Measurements from ENCODE around the gene UBR2.
"Not testable (repeated sequence)": the region's sequence is repeated elsewhere in the genome, so short reads cannot be mapped to it uniquely, and the experiment has no call there.

The UBR2 gene

DNA sequence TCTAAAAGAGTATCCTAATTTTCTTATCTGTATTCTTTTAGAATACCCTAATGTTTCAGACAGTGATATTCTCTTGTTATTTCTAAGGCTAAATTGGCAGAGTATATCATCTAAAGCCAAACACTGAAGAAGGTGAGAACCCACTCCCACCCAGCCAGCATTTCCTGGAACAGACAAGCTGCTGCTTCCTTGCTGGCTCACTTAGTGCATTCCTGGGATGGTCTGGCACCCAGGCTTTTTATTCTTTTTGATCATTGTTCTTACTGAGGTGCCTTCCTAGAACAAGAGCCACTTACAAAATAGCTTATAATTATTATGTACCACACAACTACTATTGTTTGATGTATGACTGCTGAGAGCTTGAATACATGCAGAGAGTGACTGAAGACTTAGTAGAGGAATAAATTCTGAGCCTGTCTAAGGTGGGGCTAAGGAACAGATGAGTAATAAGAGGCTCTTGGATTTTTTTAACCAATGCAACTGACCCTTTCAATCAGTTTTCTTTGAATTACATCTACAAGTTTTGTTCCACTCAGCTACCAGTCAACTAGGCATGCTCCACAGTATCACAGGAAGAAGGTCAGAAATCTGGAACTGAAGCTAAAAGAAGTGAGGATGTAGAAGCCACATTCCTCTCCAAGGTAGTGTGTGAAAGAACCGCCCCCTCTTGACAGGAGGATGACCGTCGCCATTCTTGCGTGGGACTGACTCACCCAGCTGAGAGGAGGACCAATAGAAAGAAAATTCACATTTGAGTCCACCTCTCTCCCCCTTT, 128.5 kb downstream of the UBR2 start:
- DNase-seq (ENCODE audit: low read depth), result peak; percentile 68

DNA sequence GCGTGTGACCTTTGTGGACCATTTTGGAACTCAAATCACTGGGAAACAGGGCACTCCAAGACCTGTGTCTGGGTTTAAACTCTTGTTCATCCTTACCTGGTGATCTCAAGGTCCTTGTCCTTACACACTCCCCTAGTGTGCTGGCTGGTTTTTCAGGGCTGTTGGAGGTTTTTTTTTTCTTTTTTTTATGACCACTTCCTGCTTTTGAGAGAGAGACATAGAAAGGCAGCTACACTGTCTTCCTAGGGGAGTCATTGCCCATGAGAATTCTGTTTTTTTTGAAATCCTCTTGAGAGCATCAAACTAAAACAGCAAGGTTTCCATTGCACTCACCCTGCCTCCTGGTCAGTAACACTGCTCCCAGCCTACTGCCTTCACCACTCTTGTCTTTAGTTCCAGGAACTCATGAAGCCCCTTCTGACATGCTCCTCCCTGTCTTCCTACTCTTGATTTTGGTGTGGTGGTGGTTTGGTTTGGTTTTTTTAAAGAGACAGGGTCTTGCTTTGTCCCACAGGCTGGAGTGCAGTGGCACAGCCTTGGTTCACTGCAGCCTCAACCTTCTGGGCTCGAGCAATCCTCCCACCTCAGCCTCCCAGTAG, 130.0 kb downstream of the UBR2 start:
- DNase-seq (ENCODE audit: low read depth), result no peak

DNA sequence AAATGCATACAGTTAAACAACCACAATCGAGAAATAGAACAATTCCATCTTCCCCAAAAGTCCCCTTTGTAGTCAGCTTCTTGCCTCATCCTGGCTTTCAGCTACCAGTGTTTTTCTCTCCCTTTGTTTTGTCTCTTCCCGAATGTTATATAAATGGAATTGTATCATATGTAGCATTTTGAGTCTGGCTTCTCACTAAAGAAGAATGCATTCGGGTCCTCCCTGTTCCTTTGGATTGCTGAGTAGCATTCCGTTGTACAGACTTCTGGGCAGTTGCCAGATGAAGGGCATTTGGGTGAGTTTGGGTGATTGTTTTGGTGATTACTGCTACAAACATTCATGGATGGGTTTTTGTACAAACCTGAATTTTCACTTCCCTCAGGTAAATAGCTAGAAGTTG, 130.8 kb downstream of the UBR2 start:
- DNase-seq (ENCODE audit: low read depth), result peak; percentile 63

DNA sequence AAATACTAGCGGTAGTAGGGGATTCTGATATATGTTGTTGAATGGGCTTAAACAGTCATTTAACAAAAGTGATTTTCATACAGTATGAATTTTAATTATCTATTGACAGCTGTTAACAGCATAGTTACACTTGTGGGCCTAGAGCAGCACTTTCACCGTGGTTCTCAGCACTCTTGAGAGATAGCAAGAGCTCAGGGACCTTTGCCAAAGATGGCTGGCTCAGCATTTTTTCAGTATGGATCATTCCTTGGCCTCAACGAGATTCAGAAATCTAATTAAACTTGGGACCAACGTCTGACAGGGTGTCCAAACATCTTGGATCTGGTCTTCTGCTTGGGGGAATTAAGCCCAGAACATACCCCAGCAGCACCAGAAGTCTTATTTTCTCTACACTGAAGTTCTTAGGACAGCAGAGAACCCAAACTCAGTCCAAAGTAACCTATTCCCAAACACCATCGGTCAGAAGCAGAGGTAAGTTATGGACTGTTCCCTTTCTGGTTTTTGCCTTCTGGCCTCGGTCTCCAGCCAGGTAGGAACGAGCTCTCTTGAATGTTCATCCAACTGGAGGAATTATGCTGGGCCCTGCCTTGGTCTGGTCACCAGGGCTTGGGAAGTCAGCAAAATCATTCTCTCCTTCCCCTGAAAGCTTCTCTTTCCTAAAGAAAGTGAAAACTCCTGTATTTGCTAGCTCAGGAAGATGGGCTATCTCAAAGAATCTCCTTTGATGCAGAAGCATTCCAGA, 132.9 kb downstream of the UBR2 start:
- peak; percentile 33 for DNase-seq (ENCODE audit: low read depth)

DNA sequence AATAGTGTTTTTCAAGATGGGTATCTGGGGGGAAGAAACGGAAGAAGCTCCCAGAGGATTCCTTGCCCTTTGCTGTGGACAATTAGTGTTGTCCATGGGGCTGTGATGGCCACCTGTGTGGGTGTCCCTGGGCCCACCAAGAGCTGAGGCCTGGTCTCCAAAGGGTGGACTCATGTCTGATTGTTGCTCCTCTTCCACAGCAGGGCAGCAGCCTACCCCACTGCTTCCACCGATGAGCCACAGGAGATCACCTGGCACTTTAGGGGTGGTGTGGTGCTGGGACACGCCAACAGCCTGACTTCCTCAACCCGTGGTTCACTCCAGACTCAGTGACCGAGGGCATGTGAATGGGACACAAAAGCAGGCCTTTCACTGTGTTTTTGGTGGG, 133.4 kb downstream of the UBR2 start:
- no peak for DNase-seq (ENCODE audit: low read depth)

DNA sequence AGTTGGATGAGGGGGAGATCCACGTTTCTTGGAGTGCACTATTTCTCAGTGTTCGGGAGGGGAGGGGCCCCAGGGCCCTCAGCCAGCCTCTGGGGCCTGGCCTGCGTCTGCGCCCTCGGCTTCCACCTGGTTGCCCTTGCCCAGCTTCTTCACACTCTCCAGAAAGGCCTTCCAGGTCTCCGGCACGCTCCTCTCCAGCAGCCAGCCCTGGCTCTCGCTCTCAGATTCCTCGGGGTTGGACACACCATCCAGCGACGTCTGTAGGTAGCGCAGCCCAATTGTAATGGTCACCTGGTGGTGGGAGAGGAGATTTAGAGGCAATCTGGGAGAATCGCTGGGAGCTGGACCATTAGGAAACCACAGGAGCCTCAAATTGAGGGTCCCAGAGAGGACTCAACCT, 134.4 kb downstream of the UBR2 start:
- DNase-seq (ENCODE audit: low read depth), result no peak

DNA sequence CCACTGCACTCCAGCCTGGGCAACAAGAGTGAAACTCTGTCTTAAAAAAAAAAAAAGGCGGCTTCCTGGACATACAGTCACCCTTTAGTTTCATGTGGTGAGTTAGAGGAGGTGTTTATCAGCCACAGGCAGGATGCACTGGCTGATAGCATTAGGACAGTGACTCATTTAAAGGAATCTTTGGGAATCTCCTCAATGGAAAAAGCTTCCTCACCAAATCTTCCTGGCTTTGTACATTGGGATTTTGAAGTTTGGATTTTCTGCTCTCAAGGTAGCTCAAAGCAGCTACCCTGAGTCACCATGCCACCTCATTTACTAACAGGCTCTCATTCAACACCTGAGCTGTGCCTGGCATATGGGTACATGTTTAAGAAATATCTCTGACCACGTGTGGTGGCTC, 138.4 kb downstream of the UBR2 start:
- peak; percentile 89 for DNase-seq (ENCODE audit: low read depth)

DNA sequence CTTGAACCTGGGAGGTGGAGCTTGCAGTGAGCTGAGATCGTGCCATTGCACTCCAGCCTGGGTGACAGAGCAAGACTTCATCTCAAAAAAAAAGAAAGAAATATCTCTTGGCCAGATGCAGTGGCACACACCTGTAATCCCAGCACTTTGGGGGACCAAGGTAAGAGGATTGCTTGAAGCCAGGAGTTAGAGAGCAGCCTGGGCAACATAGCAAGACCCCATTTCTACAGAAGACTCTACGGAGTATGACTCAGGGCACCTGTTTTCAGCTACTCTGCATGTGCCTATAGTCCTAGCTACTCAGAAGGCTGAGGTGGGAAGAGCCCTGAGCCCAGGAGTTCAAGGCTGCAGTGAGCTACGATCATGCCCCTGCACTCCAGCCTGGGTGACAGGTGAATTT, 139.0 kb downstream of the UBR2 start:
- DNase-seq (ENCODE audit: low read depth), result not testable (repeated sequence)

DNA sequence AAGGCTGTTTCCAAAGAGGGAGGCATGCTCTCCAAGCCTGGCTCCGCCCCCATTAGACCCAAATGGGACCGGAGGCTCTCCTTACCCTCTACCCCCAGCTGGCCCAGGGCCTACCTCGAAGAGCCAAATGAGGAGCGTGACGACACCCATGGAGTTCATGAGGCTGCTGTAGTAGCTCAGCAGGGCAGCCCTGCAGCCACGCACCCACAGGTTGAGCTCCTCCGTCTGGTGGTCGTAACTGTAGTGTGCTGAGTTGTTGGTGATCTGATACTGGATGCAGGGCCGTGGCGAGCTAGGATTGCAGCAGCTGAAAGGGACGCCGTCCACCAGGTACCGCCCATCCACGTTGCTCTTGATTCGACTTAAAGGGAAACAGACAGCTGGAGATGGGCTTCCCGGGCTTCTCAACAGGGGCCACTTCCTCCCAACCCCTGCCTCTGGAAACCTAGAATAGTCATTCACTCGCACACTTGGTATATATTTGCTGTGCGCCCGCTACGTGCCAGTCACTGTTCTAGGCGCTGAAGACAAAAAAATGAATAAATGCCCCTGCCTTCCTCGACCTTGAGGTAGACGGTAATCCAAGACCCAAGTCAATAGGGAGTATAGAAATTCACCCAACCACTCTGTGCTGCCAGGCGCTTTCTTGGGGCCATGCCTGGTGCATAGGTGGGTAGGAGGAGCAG, 140.6 kb downstream of the UBR2 start:
- DNase-seq (ENCODE audit: low read depth), result no peak

DNA sequence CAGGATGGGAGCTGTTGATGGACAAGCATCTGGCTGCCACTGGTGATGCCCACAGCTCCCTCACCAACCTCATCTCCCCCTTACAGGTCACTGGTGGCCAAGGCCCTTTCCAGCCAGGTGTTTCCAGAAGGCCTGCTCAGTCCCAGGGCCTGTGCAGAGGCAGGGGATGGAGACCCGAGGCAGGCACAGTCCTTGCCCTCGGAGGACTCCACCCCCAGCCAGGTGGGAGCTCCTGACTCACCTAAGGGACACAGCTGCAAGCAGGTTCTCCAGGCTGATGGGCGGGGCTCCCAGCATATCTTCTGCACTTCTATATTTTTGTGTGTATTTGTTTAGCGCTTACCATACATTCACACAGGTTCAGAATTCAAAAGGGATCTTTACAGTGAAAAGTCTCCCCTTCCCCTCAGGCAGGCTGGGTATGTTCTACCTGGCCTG, 141.1 kb downstream of the UBR2 start:
- no peak for DNase-seq (ENCODE audit: low read depth)

DNA sequence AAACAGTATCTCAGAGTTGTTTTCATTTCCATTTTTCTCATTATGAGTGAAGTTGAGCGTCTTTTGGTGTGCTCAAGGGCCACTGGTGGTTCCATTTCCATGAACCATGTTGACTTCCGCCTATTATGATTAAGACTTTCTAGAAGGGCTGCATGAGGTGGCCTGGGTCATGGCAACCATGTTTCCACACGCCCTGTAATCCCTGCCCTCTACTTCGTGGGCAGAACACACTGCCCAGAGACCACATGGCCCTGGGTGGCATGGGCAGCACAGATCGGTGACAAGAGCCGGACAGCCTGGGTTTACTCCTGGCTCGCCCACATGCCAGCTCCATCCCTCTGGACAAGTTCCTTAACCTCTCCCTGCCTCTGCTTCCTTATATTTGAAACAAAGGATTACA, 143.8 kb downstream of the UBR2 start:
- no peak for DNase-seq (ENCODE audit: low read depth)

DNA sequence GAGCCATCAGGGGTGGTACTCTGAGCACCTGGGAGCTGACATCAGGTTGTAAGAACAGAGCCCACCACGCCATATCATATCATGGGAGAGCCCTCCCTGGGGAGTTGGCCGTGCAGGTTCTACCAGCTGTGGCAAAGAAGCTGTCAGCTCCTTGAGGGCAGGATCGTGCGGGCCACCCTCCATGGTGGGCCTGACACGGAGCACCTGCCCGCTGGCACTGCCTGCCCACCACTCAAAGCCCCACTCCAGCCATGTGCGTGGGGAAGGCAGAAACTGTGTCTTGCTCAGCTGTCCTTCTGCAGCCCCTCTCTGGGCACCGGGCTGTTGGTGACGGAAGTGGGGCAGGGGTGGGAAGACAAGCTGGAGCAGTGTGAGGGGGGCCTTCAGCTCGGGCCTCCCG, 144.3 kb downstream of the UBR2 start:
- no peak for DNase-seq (ENCODE audit: low read depth)

DNA sequence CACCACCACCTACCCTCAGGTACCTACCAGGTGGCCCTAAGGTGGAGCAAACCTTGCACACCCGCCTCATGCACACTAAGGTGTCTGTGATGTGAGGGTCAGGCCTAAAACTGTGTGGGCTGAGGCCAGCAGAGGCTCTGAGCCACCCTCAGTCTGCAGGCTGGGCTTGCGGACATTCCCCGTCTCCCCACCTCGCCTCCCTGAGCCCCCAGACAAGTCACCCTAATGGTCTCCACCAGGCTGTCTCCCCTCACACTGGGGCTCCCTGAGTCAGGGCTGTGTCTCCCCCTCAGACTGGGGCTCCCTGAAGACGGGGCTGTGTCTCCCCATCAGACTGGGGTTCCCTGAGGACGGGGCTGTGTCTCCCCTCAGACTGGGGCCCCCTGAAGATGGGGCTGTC, 146.0 kb downstream of the UBR2 start:
- DNase-seq (ENCODE audit: low read depth), result no peak

DNA sequence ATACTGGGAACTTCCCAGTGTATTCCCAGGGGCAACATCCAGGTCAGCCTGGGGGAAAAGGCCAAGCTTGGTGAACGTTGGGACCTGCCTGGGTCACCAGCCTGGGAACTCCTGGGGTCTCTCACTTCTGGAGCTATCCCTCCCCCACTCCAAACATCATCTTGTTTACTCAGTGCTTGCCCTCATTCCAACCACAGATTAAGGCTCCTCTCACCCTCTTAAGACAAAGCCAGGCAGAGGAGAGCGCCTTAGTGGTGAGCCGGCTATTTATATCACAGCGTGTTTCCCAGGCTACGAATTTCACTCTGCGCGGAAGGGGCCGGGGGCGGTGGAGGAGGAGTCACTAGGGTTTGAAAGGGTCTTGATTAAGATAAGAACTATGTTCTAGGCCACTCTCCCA, 146.5 kb downstream of the UBR2 start:
- peak; percentile 90 for DNase-seq (ENCODE audit: low read depth)

DNA sequence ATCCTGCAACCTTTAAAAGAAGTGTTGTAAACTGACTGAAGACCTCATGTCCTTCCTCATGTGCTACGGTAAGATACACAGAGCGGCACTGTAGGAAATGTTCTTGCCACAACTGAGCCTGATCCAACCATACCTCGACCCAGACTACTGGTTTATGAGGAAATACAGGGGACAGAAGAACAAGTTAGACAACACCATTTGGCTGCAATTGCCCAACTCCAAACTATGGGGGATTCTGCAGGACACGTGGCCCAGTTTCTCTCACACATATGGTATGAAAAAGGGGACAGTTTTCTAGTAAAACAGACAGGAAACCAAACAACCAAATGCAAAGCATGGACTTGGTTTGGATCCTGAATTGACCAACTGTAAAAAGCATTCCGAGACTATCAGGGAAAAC, 148.1 kb downstream of the UBR2 start:
- no peak for DNase-seq (ENCODE audit: low read depth)

DNA sequence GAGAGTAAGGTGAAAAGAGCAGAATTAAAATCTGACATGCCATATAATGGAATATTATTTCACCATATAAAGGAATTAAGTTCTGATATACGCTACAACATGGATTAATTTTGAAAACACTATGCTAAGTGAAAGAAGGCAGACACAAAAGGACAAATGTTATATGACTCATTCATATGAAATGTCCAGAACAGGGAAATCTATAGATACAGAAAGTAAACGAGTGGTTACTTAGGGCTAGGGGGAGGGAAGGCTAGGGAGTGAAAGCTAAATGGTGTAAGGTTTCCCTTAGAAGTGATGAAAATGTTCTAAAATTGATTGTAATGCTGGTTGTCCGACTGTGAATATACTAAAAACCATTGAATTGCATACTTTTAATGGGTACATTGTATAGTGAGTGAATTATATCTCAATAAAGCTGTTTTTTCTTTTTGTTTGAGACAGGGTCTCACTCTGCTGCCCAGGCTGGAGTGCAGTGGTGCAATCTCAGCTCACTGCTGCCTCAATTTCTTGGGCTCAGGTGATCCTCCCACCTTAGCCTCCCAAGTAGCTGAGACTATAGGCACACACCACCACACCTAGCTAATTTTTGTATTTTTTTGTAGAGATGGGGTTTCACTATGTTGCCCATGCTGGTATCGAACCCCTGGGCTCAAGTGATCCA, 150.4 kb downstream of the UBR2 start:
- peak; percentile 79 for DNase-seq (ENCODE audit: low read depth)

DNA sequence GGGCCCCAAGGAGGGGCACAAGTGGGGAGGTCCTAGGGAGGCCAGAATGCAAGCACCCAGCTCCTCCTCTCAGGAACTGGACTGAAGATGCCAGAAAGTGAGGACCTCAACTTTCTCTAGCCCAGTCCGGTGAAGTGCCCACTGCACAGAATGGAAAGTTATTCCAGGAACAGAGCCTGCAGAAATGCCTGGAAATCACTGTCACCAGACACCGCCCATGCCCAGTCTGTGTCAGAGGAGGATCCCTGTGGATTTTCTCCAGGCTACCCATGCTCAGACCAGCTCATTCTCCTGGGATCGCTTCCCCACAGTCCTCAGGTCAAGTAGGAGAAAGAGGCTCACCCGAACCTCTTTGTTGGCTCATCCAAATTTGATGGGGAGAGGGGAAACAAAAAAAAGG, 152.0 kb downstream of the UBR2 start:
- DNase-seq (ENCODE audit: low read depth), result no peak

DNA sequence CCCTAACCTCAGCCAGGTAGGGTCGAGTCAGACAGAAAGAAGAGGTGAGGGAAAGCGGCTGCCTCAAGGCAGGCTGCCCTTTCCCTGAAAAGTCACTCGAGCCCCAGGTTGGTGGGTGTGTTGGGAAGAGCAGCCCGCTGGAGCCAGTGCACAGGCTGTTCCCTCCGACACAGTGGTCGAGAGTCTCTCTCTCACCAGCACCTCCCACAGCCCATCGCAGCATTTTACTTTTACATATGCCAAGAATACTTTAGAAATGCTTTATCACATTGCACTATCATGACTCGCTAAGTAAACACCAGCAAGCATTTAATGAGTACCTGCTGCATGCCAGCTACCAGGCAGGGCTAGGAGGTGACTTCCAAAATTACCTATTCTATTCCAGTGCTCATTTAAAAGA, 156.9 kb downstream of the UBR2 start:
- peak; percentile 52 for DNase-seq (ENCODE audit: low read depth)

DNA sequence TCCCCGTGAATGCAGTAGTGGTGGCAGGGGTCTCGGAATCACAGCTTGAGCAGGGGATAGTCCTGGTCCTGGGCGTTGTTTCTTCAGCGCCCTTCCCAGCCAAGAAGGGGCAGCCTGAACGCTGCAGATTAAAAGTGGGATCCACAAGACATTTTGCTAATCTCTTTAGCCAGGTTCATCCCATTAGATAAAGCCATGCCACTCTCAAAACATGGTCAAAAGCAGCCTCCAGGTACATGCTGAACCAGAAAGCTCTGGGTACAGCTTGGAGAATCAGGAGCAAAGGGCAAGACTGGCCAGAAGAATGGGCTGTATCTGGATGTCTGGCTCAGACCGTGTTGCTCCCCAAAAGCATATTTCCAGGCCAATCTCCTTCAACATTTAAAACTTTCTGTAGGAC, 158.7 kb downstream of the UBR2 start, which contains the start of gene PRPH2:
TSS of gene PRPH2 (minus strand) at position 101 of the 400 bp plus-strand sequence. CDS start 263 bp downstream, outside the sequence.
- no peak for DNase-seq (ENCODE audit: low read depth)

DNA sequence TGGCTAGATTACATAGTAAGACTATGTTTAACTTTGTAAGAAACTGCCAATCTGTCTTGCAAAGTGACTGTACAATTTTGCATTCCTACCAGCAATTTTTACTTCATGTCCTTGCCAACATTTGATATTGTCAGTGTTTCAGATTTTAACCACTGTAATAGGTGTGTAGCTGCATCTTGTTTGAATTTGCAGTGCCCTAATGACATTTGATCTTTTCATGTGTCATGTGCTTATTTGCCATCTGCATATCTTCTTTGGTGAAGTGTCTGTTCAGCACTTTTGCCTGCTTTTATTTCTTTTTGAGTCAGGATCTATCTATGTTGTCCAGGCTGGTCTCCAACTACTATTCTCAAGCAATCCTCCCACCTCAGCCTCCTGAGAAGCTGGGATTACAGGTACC, 161.0 kb downstream of the UBR2 start:
- no peak for DNase-seq (ENCODE audit: low read depth)

DNA sequence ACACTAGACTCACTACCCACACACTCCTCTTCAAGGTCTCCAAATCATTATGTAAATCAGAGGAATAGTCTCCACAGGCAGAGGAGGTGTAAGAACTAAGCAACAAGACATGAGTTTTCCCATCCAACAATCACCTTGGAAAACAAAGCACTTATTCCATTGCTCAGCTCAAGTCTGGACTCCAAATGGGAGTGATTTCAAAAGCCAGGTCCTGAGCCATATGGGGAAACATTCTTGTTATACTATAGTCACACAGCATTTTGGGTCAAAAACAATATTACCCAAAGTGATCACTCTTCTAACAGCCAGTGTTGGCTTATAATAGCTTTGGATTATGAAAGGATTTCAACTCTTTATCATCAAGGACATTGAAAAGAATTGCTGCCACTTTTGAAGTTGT, 162.2 kb downstream of the UBR2 start:
- DNase-seq (ENCODE audit: low read depth), result no peak

DNA sequence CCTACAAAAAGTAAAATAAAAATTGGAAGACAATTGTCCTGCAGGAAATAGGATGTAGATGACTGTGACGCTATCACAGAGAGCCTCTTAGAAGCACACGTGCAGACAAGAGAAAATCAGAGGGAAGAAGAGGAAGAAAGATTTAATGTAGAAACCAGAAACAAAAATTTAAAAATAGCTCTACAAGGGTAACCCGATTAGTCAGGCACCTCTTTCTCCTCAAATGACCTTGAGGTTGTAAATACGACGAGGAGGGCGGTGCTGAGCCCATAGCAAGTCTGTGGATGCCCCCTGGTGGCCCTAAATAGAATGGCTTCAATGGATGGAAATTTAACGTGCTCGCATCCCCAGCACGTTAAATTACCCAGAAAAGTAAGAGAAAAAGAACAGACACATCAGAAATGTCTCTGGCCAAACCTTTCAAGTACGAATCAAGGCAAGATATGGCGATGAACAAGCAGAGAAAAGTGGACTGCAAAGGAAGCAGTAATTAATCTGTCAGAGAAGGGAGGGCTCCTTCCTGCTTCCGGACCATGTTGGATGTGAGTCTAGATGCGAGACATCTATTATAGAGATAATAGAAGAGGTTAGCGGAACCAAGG, 162.8 kb downstream of the UBR2 start:
- DNase-seq (ENCODE audit: low read depth), result peak; percentile 91
